Measurements from ENCODE around the gene GYPE.
"Not testable (repeated sequence)": the region's sequence is repeated elsewhere in the genome, so short reads cannot be mapped to it uniquely, and the experiment has no call there.

The GYPE gene

DNA sequence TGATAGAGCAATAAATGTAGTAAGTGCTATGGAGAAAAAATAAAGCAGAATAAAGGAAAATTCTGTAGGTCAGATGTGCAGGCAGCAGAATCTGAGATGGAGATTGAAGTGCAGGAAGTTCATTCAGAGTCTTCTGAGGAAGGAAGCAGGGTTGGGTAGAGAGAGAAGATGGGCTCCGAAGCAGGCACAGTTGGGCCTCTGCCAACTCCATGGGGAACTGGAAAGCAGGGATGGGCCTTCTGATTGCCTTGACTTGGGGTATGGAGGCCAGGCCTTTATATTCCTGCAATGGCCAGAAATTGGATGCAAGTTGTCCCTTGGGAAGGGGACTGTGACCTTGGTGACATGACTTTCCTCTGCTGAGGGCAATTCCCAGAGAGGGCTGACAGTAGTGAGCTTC lies 42.6 kb downstream of the GYPE start:
- H3K27me3 ChIP-seq (replicated peaks); H3K36me3 ChIP-seq (replicated peaks); DNase-seq; H3K4me3 ChIP-seq (ENCODE audit: low read depth, low read length); in situ Hi-C loops (cut with HindIII; ENCODE audit: low pct_ligation_motif_present, low sequenced_read_pairs); H3K27ac ChIP-seq: not testable (repeated sequence)

DNA sequence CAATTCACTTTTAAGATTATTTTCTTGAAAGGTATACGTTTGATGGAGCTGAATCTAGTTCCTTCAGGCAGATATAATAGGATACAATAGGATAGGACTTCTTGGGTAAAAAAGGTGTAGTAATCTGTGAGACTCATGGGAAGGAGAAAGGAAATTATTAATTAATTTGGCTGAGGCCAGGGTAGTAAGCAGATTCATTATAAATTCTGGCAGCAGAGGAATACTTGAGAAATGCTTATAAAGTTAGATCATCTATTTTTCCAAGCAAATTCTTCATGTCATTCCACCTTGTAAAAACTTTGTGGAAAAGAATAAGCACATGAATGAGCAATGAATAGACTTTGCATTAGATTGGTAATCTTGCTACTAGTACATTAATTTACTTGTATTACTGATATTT lies 46.9 kb downstream of the GYPE start:
- TF ChIP-seq, protein P1, sequence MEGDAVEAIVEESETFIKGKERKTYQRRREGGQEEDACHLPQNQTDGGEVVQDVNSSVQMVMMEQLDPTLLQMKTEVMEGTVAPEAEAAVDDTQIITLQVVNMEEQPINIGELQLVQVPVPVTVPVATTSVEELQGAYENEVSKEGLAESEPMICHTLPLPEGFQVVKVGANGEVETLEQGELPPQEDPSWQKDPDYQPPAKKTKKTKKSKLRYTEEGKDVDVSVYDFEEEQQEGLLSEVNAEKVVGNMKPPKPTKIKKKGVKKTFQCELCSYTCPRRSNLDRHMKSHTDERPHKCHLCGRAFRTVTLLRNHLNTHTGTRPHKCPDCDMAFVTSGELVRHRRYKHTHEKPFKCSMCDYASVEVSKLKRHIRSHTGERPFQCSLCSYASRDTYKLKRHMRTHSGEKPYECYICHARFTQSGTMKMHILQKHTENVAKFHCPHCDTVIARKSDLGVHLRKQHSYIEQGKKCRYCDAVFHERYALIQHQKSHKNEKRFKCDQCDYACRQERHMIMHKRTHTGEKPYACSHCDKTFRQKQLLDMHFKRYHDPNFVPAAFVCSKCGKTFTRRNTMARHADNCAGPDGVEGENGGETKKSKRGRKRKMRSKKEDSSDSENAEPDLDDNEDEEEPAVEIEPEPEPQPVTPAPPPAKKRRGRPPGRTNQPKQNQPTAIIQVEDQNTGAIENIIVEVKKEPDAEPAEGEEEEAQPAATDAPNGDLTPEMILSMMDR (IDR thresholded peaks at IDR 0.05; ENCODE audit: low read depth, low read length, missing control alignments) = no peak
- in situ Hi-C loops (cut with HindIII; ENCODE audit: low pct_ligation_motif_present, low sequenced_read_pairs) = no loop called here

DNA sequence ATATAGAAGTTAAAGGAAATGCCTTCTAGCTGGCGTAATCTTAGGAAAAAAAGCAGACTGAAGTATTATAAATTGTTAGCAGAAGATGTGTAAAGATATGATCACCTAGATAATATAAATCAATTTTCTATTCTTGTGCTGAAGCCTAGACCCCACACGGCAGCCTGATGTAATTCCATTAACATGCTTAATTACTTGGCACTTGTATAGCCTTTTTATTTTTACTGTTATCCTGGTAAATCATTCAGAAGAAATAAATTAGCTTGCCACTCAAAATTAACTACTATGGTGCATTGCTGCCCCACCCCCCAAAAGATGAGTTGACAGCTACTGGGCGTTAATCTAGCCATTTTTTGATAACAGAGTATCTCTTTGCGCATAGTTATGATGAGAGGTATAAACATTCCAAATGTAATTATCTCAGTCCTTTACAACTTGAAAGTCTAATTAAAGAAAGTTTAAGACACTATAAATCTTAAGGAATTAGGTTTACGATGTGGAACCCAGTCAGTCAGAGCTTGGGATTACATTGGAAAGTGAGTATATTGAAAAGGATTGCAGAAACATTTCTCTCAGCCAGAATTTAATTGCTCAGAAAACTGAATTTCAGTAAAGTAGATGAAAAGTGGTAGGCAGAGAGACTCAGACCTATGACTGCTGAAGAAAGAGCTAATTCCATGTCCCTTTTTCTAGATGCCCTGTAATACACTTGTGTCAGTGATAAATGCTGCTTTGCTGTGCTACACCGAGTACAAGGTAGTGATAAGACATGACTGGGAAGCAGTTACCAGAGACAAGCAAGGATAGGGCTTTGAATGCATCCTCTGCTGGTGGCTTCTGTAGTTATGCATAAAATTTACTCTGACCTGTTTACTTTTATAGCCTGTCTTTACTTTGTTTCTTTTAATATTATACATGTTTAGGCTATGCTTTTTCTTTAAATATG lies 47.7 kb downstream of the GYPE start:
- H3K4me3 ChIP-seq (ENCODE audit: low read depth, low read length); H3K27ac ChIP-seq; H3K36me3 ChIP-seq (replicated peaks); DNase-seq; H3K27me3 ChIP-seq (replicated peaks); in situ Hi-C loops (cut with HindIII; ENCODE audit: low pct_ligation_motif_present, low sequenced_read_pairs): not testable (repeated sequence)

More for the DNA sequence above, 46.9 kb downstream of the GYPE start:
- H3K36me3 ChIP-seq (replicated peaks) = no peaks in the 10 kb centered on the region
- H3K27me3 ChIP-seq (replicated peaks) = no peaks in the 10 kb centered on the region
- no peak overlapping the region for H3K4me3 ChIP-seq (ENCODE audit: low read depth, low read length)
- no peak for DNase-seq
- no peak overlapping the region for H3K27ac ChIP-seq

DNA sequence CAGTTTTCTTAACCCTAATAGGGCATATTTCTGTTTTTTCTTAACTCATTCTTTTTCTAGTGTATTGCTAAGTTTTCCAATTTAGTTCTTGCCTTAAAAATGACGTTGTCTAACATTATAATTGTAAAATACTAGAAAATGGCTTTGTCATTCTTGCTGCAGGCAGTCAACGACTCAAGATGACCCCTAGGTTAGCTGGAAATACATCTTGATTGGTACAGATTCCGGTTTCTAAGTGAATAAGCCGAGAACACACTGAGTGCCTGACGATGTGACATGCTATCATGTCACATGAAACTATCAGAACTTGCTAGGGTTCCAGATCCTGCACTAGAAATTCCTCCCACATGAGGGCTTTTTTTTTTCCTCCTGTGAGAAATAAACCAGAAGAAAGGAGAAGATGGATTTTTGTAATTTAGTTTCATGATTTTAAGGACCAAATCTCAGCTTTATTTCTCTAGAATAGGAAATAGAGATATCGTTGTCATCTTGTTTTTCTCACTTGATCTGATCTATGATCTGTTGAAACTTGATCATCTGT lies 49.3 kb downstream of the GYPE start:
- H3K27ac ChIP-seq; H3K36me3 ChIP-seq (replicated peaks); H3K27me3 ChIP-seq (replicated peaks); DNase-seq; H3K4me3 ChIP-seq (ENCODE audit: low read depth, low read length); in situ Hi-C loops (cut with HindIII; ENCODE audit: low pct_ligation_motif_present, low sequenced_read_pairs): not testable (repeated sequence)

DNA sequence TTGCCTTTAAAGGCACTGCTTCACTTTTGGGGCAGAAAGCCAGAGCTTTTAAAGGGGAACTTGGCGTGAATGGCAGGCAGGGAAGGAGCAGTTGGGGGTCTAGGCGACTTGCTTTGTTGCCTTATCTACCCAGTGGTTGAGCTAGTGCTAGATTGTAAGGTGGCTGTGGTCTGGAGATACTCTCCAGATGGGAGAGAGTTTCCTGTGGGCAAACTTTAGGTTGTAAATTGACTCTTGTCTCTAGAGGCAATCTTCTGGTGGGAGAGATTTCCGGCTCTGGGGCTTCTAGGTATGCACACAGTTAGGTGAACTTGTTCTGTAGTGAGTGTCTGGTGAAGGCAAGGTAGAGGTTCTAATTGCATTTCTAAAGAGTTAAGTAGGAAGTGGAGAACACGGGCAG lies 50.7 kb downstream of the GYPE start:
- H3K27me3 ChIP-seq (replicated peaks); DNase-seq; H3K4me3 ChIP-seq (ENCODE audit: low read depth, low read length); H3K27ac ChIP-seq; in situ Hi-C loops (cut with HindIII; ENCODE audit: low pct_ligation_motif_present, low sequenced_read_pairs); H3K36me3 ChIP-seq (replicated peaks): not testable (repeated sequence)

DNA sequence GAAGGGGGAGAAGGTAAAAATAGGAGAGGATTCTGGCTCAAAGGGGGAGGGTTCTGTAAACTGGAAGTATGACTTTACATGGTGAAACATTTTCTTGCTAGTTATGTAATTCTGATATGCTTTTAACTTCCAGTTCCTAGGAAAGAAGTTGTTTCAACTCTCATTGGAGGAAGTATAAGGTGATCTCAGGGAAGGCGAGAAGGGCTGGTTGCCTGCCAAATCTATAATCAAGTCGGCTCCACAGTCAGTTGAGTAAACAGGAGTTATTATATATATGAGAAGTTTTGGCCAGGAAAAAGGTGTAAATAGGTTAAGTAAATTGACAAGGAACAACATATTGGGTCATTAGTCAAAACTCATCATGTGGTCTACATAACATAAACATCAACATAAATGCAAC lies 56.1 kb downstream of the GYPE start:
- H3K4me3 ChIP-seq (ENCODE audit: low read depth, low read length); DNase-seq; in situ Hi-C loops (cut with HindIII; ENCODE audit: low pct_ligation_motif_present, low sequenced_read_pairs); H3K27ac ChIP-seq; H3K36me3 ChIP-seq (replicated peaks); H3K27me3 ChIP-seq (replicated peaks): not testable (repeated sequence)

DNA sequence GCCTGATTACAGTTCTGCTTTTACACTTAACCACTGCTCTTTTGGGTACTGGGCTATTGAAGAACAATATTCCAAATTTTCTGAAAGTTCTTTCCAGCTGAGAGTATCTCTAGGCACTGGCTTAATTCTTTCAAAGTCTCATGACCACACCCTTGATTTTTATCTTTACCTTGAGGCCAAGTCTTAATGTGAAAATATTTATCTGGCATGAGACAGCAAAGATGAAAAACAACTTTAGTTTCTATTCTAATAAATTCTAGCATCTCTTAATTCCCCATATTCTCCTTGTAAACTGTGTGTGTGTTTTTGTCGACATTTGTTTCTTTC lies 61.9 kb downstream of the GYPE start:
- DNase-seq; in situ Hi-C loops (cut with HindIII; ENCODE audit: low pct_ligation_motif_present, low sequenced_read_pairs): not testable (repeated sequence)

DNA sequence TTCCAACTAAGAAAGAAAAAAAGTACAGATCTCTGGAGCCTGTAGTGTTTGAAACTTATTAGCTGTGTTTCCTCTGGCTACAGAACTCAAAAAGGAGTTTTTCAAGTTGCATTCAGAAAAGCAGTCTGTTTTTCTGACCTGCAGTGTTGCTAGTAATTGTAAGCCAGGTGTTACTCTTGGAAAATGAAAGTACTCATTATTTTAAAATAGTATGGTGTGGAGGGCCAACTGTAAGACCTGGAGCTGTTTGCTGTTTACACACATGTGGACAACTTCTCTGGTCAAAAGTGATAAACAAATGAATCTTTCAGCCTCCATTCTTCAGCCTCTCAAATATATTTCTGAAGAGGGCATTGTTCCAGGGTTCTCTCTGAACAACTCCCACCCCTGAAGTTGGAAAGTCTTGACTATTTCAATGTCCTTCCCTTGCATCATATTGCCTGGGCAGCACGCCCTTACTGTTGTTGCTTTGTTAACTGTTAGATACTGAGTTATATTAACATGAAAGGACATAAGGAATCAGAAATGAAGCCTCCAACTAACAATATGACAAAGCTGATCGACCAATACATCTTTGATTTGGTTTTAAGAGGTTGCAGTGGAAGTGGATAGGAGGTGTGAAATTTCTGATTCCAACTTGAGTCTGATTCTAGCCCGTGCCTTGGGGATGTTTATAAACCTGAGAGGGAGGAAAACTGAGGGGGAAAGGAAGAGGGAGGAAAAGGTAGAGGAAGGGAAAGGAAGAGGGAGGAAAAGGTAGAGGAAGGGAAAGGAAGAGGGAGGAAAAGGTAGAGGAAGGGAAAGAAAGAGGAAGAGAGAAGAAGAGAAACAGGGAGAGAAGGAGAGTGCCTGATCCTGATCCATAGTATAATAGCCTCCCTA lies 62.5 kb downstream of the GYPE start:
- H3K4me3 ChIP-seq (ENCODE audit: low read depth, low read length); H3K27me3 ChIP-seq (replicated peaks); in situ Hi-C loops (cut with HindIII; ENCODE audit: low pct_ligation_motif_present, low sequenced_read_pairs); H3K36me3 ChIP-seq (replicated peaks); DNase-seq; H3K27ac ChIP-seq: not testable (repeated sequence)

More for the DNA sequence above, 61.9 kb downstream of the GYPE start:
- not testable (repeated sequence) for H3K27ac ChIP-seq; H3K36me3 ChIP-seq (replicated peaks); H3K27me3 ChIP-seq (replicated peaks); H3K4me3 ChIP-seq (ENCODE audit: low read depth, low read length)

DNA sequence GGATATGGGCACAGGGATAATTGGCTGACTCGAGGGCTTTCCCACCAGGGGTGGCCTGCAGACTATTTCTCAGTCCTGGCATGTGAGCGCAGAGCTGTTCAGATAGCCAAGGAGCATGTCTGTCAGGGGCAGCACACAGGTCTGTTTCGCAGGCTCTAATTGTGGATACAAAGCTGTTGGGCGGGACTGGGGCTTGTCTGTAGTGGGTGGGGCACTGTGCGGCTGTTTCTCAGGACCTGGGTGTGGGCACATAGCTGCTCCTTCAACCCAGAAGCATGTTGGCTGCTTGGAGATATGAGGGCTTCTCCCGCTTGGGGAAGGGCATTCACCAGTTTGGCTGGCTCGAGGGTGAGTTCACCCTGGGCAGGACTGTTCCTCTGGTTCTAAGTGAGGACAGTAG lies 65.9 kb downstream of the GYPE start:
- in situ Hi-C loops (cut with HindIII; ENCODE audit: low pct_ligation_motif_present, low sequenced_read_pairs); H3K27ac ChIP-seq; DNase-seq; H3K4me3 ChIP-seq (ENCODE audit: low read depth, low read length); H3K36me3 ChIP-seq (replicated peaks); H3K27me3 ChIP-seq (replicated peaks): not testable (repeated sequence)

DNA sequence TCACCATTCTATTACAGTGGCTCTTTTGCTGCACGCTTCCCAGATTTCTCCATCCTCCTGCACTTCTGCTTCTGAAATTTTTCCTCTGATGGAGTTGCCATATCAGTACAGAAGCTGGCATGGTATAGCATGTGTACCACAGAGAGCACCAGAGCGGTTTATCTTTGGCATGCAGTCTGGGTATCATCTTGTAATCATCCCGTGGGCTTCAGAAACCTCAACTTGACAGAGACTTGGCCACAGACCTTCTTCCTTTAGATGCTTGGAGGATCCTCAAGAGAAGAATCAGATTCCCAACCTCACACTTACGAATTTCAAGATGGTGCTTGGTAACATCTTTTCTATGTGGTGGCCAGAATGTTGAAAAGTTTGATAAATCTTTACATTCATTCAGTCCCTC lies 71.2 kb downstream of the GYPE start:
- in situ Hi-C loops (cut with HindIII; ENCODE audit: low pct_ligation_motif_present, low sequenced_read_pairs); H3K4me3 ChIP-seq (ENCODE audit: low read depth, low read length); H3K27ac ChIP-seq; DNase-seq; H3K36me3 ChIP-seq (replicated peaks); H3K27me3 ChIP-seq (replicated peaks): not testable (repeated sequence)

DNA sequence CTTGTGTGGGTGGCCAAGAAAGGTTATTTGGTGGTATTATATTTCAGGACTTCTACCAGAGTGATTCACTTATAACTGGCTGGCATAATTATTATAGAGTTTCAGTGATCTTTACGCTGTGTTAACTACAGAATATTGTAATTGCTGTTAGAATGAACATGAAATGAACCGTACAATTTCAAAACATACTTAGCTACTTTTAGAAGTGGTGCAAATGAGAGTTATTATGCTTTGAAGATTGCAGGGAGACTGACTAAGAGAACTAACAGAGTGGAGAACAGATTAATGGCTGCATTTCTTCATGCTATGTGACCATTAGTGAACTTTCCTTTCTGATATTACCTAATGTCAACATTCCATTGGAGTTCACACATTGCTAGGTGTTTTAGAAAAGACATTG lies 71.7 kb downstream of the GYPE start:
- H3K27me3 ChIP-seq (replicated peaks); DNase-seq; H3K4me3 ChIP-seq (ENCODE audit: low read depth, low read length); H3K27ac ChIP-seq; H3K36me3 ChIP-seq (replicated peaks); in situ Hi-C loops (cut with HindIII; ENCODE audit: low pct_ligation_motif_present, low sequenced_read_pairs): not testable (repeated sequence)

DNA sequence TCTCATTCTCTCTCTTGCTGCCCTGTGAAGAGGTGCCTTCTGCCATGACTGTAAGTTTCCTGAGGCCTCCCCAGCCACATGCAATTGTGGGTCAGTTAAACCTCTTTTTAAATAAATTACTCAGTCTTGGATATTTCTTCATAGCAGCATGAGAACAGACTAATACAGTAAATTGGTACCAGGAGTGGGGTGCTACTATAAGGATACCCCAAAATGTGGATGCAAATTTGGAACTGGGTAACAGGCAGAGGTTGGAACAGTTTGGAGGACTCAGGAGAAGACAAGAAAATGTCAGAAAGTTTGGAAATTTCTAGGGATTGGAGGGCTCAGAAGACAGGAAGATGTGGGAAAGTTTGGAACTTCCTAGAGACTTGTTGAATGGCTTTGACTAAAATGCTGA lies 74.8 kb downstream of the GYPE start:
- H3K27me3 ChIP-seq (replicated peaks); H3K27ac ChIP-seq; in situ Hi-C loops (cut with HindIII; ENCODE audit: low pct_ligation_motif_present, low sequenced_read_pairs); DNase-seq; H3K4me3 ChIP-seq (ENCODE audit: low read depth, low read length); H3K36me3 ChIP-seq (replicated peaks): not testable (repeated sequence)

DNA sequence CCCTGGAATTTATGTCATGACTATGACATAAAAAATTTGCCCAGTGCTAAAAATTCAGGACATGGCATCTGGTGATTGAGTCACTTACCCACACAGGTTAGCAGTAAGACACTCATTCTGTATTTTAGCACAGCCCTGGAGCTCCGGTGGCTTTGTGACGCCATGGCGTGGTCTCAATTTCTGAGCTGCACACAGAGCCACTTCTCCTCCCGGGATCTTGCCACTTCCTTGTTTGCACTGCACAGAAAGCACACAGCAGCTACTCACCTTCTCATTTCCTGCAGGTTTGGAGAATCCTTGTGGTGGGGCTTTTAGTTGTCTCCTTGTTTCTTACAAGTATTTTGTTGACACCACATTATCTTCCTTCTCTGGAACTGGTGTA lies 76.1 kb downstream of the GYPE start:
- H3K27ac ChIP-seq; DNase-seq; in situ Hi-C loops (cut with HindIII; ENCODE audit: low pct_ligation_motif_present, low sequenced_read_pairs); H3K27me3 ChIP-seq (replicated peaks); H3K4me3 ChIP-seq (ENCODE audit: low read depth, low read length); H3K36me3 ChIP-seq (replicated peaks): not testable (repeated sequence)
